OCI-M2 (cell line): Measurements from ENCODE around the gene ZNF221.

Experiments
- DNase-seq: peaks from one replicate; lab custom pipeline; 2025; ENCODE audit not compliant: unreplicated experiment; lab: John Stamatoyannopoulos, UW

Gene ZNF221

GRCh38 chr19:43956827-43957226 lies 5.8 kb downstream of the ZNF221 start:
- DNase-seq, result no peak

DNA sequence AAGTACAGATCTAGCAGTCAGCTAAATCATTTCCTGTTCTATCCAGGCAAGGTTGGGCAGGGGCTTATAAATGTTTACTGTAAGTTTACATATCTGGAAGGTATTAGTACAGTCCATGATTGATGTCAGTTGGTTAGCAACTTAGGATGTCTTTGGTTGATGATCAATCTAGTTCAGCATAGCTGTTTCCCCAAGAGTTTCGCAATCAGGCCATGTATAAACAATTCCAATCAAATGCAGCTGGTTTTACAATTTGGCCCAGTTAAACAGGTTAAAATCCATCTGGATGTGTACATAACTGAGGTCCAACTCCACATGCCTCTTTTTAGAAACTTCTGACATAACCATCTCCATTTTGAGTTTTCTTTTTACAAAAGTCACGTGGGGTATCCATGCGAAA lies 6.9 kb downstream of the ZNF221 start:
- DNase-seq, result no peak

DNA sequence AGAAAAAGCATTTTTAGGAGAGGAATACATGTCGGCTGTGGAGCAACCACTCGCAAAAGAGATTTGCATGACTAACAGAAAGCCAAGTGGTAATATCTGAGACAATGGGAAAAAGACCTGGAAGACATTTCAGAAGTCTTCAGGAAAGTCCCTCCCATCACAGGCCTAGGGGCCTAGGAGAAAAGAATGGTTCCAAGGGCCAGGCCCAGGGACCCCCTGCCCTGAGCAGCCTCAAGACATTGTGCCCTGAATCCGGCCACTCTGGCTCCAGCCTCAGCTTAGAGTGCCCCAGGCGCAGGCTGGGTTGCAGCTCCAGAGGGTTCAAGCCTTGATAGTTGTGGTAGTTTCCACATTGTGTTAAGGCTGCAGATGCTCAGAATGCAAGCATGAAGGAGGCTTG lies 9.4 kb downstream of the ZNF221 start:
- no peak for DNase-seq

DNA sequence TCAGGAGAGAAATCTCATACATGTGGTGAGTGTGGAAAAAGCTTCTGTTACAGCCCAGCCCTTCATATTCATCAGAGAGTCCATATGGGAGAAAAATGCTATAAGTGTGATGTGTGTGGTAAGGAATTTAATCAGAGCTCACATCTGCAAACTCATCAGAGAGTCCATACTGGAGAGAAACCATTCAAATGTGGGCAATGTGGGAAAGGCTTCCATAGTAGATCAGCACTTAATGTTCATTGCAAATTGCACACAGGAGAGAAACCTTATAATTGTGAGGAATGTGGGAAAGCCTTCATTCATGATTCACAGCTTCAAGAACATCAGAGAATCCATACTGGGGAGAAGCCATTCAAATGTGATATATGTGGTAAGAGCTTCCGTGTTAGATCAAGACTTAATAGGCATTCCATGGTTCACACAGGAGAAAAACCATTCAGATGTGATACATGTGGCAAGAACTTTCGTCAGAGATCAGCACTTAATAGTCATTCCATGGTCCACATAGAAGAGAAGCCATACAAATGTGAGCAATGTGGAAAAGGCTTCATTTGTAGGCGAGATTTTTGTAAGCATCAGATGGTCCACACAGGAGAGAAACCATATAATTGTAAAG lies 15.2 kb downstream of the ZNF221 start:
- DNase-seq, result no peak

- no peak for DNase-seq
Observed at GRCh38 chr19:43976732-43977131, 25.7 kb downstream of the ZNF221 start.

DNA sequence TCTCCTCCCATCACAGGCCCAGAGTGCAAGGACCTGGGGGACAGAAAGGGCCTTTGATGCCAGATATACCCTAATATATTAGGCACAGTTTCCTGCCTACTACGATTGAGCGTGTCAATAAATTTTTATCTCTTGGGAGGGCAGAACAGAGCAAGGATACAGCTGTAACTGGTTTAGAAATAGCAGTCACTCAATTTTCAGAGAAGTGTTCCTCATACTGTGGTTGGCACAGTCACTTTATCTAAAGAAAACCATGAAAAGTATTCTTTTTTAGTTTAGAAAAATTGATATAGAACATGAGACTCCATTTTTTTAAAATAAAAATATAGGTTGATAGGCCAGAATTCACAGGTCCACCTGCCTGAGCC lies 32.5 kb downstream of the ZNF221 start:
- no peak for DNase-seq

- DNase-seq, result peak; percentile 80
Observed at GRCh38 chr19:43983912-43984686, 33.1 kb downstream of the ZNF221 start, which contains the start of gene ZNF155. TSS of gene ZNF155 (plus strand) at chr19:43984188. CDS start at chr19:43988544, 4,356 bp downstream.

DNA sequence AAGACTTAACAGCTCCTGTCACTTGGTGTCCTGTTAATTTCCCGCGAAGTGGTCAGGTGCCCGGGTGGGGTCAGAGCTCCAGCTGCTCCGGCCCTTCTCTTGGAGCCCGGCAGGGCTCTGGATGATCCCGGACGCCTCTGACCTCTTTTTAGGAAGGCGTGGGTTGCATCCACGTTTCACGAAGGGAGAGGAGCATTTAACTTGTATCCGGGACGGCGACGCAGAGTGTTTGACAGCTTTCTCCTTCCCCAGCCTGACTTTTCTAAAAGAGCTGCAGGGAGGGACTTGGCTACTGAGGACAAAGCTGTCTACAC lies 33.6 kb downstream of the ZNF221 start:
- no peak for DNase-seq

DNA sequence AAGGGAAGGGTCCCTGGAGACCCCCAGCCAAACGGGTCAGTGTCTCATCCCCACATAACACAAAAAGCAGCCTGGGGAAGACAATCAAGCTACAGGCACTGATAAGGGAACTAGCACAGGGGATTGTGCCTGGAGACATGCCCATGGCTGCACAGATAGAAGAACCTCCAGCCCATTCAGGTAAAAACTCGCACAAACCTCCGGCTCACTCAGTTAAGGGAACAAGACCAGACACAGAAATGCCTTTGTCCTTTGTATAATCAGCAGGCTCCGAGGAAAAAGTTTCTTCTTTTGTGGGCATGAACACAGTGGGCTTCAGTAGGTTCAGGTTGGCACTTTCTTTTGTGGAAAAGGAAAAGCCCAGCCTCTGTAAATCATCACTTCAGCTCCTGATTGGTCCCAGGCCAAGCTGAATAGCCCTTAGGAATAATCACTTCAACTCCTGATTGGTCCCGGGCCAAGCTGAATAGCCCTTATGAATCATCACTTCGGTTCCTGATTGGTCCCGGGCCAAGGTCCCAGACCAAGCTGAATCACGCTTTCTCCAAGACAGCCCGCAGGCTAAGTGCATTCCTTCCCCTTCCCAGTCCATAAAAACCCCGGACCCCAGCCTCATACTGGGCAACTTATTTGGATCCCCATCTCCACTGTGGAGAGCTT lies 46.7 kb downstream of the ZNF221 start:
- no peak for DNase-seq

- no peak for DNase-seq
Observed at GRCh38 chr19:44002212-44002565, 51.2 kb downstream of the ZNF221 start.

GRCh38 chr19:44002566-44003460 lies 51.8 kb downstream of the ZNF221 start, which contains the start of gene ZNF230:
TSS of gene ZNF230 (plus strand) at chr19:44002957. CDS start at chr19:44007079, 4,122 bp downstream.
- DNase-seq, result peak; percentile 90

- DNase-seq, result no peak
Observed at GRCh38 chr19:44003461-44004009, 52.5 kb downstream of the ZNF221 start.

DNA sequence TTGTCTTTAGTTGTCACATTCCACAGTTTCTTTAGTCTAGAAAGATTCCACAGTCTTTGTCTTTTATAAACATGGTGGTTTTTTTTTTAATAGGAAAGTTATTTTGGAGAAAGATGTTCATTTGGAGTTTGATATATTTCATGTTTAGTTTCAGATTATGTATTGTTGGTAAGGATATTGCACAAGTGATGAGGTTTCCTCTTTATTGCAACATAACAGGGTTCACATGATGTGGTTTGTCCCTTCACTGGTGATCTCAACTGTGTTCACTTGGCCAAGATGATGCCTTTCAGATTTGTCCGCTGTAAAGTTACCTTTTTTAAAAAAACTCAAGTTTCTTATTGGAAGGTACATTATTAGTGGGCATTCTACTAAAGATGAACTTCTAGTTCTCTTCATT lies 54.9 kb downstream of the ZNF221 start:
- no peak for DNase-seq

DNA sequence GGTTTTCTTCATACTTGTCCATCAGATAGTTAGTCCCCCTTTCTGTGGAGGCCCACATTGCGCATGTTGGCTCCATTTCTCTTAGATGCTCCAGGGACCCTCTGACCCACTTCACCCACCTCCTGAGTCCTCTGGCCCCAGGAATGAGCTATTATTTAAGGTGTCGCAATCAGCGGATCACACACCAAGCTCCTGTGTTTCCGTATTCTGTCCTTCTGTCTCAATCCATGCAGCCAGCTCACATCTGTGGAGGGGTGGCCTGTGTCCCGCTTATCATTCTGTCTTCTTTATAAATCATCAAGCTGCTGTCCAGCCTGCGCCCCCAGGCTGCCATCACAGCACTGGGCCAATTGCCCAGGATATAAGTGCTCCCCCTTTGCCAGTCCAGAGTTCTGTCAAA lies 56.4 kb downstream of the ZNF221 start:
- DNase-seq, result no peak

- DNase-seq, result no peak
Observed at GRCh38 chr19:44010468-44010867, 59.4 kb downstream of the ZNF221 start.
